Right renal pelvis (tissue), 4 donors: ENCODE measurements around the gene ALPG. TPM values are rescaled to one million over a fixed set of nuclear protein-coding genes. Genes with fewer than 3 reads are reported as not detected.
"Not testable (repeated sequence)": the region's sequence is repeated elsewhere in the genome, so short reads cannot be mapped to it uniquely, and the experiment has no call there.

Experiments
- DNase-seq, 4 donors: peaks; one replicate each; pipeline ENCODE4 v3.0.0-alpha.2; 2013; ENCODE audit warnings: low read depth in 4 of 4, low spot score in 3 of 4, missing footprints in 1 of 4
- polyA plus RNA-seq, 4 donors: library from polyadenylated mRNA; unstranded; fragments of 120-200 nt; gene quantifications; one replicate each; pipeline ENCODE4 v1.2.1, GENCODE V29; 2013; ENCODE audit not compliant: insufficient read length in 4 of 4

ALPG gene
- polyA plus RNA-seq, 4 donors, result 0.04 TPM; not detected in 3

GRCh38 chr2:232438091-232438490 is 31.4 kb downstream of the ALPG start:
- DNase-seq, result no peak

GRCh38 chr2:232438951-232439757 is 32.5 kb downstream of the ALPG start:
- DNase-seq, result no peak

GRCh38 chr2:232439758-232440135 is 33.1 kb downstream of the ALPG start:
- DNase-seq, result no peak

GRCh38 chr2:232440220-232441018 is 33.8 kb downstream of the ALPG start:
- DNase-seq, result peak in 2 of 4 donors; percentile 41 to 71

- DNase-seq, result no peak
Observed at GRCh38 chr2:232441147-232441651, 34.6 kb downstream of the ALPG start.

- not testable (repeated sequence) for DNase-seq
Observed at GRCh38 chr2:232441922-232442321, 35.3 kb downstream of the ALPG start.

- not testable (repeated sequence) for DNase-seq
Observed at GRCh38 chr2:232442431-232442830, 35.8 kb downstream of the ALPG start.

GRCh38 chr2:232443047-232443446 is 36.4 kb downstream of the ALPG start:
- DNase-seq, result not testable (repeated sequence)

GRCh38 chr2:232443669-232444408 is 37.2 kb downstream of the ALPG start:
- DNase-seq, result not testable (repeated sequence)

- no peak for DNase-seq
Observed at GRCh38 chr2:232444409-232445148, 37.9 kb downstream of the ALPG start.

GRCh38 chr2:232445149-232445885 is 38.7 kb downstream of the ALPG start:
- not testable (repeated sequence) for DNase-seq

- not testable (repeated sequence) for DNase-seq
Observed at GRCh38 chr2:232446266-232446777, 39.7 kb downstream of the ALPG start.

- DNase-seq, result no peak
Observed at GRCh38 chr2:232447091-232447620, 40.5 kb downstream of the ALPG start.

GRCh38 chr2:232447638-232448303 is 41.1 kb downstream of the ALPG start:
- no peak for DNase-seq

- no peak for DNase-seq
Observed at GRCh38 chr2:232448304-232448690, 41.7 kb downstream of the ALPG start.

- DNase-seq, result no peak
Observed at GRCh38 chr2:232449964-232450363, 43.3 kb downstream of the ALPG start.

- DNase-seq, result not testable (repeated sequence)
Observed at GRCh38 chr2:232451645-232452044, 45.0 kb downstream of the ALPG start.

GRCh38 chr2:232454630-232455029 is 48.0 kb downstream of the ALPG start:
- DNase-seq, result no peak
